Epidermal melanocyte (primary cell): ENCODE data around the gene CTDSP1.

Source experiments
- DNase-seq: peaks from one replicate; pipeline ENCODE4 v3.0.0; 2011; ENCODE audit warnings: low spot score; ENCODE audit not compliant: insufficient read length

CTDSP1 gene

DNA sequence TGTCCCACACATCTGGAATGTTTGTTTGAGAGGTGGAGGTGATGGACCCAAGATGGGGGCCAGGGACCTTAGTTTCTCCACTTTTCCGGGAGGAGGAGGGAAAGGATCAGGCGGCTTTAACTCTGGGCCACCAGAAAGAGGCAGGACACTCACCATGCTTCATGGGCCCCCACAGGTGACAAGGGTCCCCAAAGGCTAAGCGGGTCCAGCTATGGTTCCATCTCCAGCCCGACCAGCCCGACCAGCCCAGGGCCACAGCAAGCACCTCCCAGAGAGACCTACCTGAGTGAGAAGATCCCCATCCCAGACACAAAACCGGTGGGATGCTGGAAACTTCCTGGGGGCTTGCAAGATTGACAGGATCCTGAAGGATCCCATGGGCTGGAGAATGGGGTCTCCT, 16.9 kb upstream of the CTDSP1 start:
- no peak for DNase-seq

- DNase-seq, result no peak
Measured at GRCh38 chr2:218383892-218384519, 15.7 kb upstream of the CTDSP1 start.

DNA sequence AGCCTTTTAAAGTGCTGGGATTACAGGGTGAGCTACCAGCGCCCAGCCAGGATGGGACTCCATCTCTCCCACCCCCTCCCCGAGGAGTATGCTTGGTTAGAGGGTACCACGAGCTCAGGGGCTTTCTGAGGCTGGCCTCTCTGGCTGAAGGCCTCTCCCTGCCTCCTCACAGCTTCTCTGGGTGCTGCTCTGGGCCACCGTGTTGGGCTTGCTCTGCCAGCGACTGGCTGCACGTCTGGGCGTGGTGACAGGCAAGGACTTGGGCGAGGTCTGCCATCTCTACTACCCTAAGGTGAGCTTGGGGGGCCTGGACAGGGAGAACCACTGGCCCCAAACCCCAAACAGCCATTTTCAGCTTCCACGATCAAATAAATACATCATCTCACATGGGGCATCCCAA, 14.7 kb upstream of the CTDSP1 start:
- DNase-seq, result no peak

GRCh38 chr2:218386505-218387368, 12.9 kb upstream of the CTDSP1 start:
- no peak for DNase-seq

- DNase-seq, result no peak
Measured at GRCh38 chr2:218387369-218388194, 12.1 kb upstream of the CTDSP1 start.

GRCh38 chr2:218389333-218390150, 10.1 kb upstream of the CTDSP1 start:
- no peak for DNase-seq

- no peak for DNase-seq
Measured at GRCh38 chr2:218391202-218391601, 8.5 kb upstream of the CTDSP1 start.

GRCh38 chr2:218392459-218392858, 7.2 kb upstream of the CTDSP1 start:
- DNase-seq, result peak; percentile 7

DNA sequence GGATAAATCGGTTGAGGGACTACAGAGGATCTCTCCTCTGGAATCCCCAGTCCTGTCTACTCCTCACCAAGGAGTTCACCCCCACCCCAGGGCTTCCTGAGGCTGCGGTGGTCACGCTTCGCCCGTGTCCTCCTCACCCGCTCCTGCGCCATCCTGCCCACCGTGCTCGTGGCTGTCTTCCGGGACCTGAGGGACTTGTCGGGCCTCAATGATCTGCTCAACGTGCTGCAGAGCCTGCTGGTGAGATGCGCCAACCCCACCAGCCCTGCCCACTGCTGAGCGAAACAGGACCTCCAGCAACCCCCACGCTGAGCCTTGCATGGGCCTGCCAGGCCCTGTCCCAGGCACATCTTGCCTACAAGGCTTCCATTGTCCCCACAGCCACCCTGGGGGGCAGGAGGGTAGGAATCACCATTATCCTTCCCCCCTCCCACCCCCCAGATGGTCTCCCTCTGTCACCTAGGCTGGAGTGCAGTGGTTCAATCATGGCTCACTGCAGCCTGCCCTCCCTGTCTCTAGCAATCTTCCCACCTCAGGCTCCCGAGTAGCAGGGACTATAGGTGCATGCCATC, 6.7 kb upstream of the CTDSP1 start:
- no peak for DNase-seq

DNA sequence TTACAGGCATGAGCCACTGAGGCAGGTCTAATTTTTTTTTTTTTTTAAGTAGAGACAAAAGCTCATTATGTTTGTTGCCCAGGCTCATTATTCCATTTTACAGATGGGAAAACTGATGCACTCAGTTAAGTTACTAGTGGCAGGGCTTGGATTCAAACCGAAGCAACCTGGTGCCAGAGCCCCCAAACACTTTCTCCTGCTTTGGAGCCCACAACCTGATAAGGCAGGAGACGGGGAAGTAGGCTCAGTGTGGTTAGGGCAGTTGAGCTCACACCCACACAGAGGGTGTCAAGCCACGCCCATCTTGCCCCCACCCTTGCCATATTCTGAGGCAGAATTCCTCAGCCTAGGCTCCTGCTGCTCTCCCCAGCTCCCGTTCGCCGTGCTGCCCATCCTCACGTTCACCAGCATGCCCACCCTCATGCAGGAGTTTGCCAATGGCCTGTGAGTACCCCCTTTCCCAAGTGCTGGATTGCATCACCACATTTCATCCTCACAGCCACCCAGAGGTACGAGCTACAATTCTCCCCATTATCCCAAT, 5.8 kb upstream of the CTDSP1 start:
- no peak for DNase-seq

GRCh38 chr2:218394298-218395089, 5.2 kb upstream of the CTDSP1 start:
- no peak for DNase-seq

DNA sequence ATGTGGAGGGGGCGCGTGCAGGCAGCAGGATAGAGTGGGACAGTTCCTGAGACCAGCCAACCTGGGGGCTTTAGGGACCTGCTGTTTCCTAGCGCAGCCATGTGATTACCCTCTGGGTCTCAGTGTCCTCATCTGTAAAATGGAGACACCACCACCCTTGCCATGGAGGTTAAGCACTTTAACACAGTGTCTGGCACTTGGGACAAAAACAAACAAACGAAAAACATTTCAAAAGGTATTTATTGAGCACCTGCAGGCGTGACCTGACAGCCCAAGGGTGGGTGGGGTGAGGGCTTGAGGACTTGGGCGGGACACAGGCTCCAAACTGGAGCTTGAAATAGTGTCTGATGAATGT, 4.6 kb upstream of the CTDSP1 start:
- DNase-seq, result no peak

- DNase-seq, result no peak
Measured at GRCh38 chr2:218395456-218395825, 4.2 kb upstream of the CTDSP1 start.

DNA sequence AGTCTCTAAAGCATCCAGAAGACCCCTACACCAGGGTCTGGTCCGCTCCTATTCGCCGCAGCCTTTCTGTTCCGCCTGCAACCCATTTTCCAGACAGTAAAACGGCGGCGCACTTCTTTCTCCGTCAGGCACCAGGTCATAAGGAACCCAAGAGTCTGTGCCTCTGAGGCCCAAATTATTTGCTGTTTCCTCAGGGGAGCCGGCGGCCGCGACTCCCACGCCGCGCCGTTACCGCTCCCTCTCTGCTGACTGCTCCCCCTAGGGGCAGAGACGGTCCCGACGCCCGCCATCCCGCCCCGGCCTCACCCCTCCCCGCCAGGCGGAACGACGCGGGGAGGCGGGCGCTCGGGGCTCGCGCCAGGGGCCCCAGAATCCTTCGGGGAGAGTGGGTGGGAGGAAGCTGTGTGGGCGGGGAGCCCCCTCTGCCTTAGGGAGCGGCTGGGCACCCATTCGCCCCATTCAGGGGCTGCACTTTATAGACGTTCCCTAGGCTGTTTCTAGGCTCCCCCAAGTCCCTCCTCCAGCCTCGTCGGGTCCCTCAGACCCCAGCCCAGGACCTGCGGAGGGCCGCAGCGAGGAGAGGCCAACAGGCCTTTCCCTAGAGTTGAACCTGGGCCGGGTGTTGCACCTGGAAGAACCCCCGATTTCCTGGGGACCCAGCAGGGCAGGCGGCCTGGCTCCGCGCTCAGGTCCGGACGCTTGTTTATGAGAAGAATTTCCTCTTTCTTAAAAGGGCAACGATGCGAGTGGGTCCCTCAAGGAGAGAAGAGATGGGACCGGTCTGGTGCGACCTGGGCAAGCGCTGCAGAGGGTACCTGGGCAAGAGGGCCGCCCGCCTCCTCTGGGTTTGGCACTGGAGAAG, 3.6 kb upstream of the CTDSP1 start:
- peak; percentile 77 for DNase-seq

DNA sequence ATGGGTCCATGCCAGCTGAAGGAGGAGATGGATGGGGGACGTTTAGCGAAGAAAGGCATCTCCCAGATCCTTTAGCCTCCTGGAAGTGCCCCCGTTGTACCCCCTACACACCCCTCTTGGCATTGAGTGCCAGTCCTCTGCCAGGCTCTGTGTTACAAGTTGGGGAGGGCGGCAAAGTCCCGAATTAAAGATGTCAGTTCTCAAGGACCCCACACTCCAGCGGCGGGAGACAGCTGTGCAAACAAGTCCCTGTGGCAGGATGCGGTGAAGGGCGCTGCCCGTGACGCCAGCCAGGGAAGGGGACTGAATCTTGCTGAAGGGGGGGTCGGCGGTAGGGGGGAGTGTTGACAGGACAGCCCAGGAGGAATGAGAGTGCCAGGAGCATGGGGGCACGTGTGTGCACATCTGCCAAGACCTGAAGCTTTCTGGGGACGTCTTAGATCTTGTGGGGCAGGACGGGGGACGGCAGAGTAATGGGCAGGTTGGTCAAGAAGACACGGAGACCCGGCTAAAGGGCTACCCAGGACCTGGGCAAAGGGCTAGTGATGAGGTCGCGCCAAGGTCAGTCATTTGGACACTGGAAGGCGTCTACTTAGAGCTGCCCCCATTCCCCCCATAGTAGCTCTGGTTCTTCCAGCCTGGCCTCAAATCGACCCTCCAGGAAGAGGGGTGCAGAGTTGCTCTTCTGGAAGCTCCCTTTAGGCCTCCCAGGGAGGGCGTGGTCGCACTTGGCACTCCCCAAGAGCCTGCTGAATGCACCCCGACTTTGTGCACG, 2.8 kb upstream of the CTDSP1 start:
- DNase-seq, result peak; percentile 21

- no peak for DNase-seq
Measured at GRCh38 chr2:218397463-218397819, 2.2 kb upstream of the CTDSP1 start.

GRCh38 chr2:218397820-218398436, 1.7 kb upstream of the CTDSP1 start:
- DNase-seq, result peak; percentile 54
